HG03575 (cell line): ENCODE data around the gene PTPRO.

Experiments
- ATAC-seq: cut with Tn5 transposase; IDR thresholded peaks from one replicate; pipeline ENCODE4 v1.9.1; 2021; ENCODE audit not compliant: unreplicated experiment, insufficient number of reproducible peaks, low FRiP score; ENCODE audit errors: extremely low read depth

Gene PTPRO

GRCh38 chr12:15497671-15498292 is 175.5 kb downstream of the PTPRO start:
- ATAC-seq = no peak

GRCh38 chr12:15502211-15502610 is 179.9 kb downstream of the PTPRO start:
- no peak for ATAC-seq

GRCh38 chr12:15505616-15506015 is 183.3 kb downstream of the PTPRO start:
- no peak for ATAC-seq

- ATAC-seq = no peak
Observed at GRCh38 chr12:15515010-15515409, 192.7 kb downstream of the PTPRO start.

- ATAC-seq = no peak
Observed at GRCh38 chr12:15520083-15520482, 197.8 kb downstream of the PTPRO start.

- no peak for ATAC-seq
Observed at GRCh38 chr12:15520844-15521243, 198.5 kb downstream of the PTPRO start.

GRCh38 chr12:15522574-15523187 is 200.4 kb downstream of the PTPRO start:
- ATAC-seq = no peak

GRCh38 chr12:15525441-15525840 is 203.1 kb downstream of the PTPRO start:
- ATAC-seq = no peak

- ATAC-seq = peak; percentile 99
Observed at GRCh38 chr12:15526033-15526432, 203.7 kb downstream of the PTPRO start.

- ATAC-seq = no peak
Observed at GRCh38 chr12:15527201-15528080, 205.1 kb downstream of the PTPRO start.

GRCh38 chr12:15528666-15529065 is 206.4 kb downstream of the PTPRO start:
- no peak for ATAC-seq

- no peak for ATAC-seq
Observed at GRCh38 chr12:15530361-15530760, 208.1 kb downstream of the PTPRO start.

- ATAC-seq = peak; percentile 49
Observed at GRCh38 chr12:15532364-15532977, 210.2 kb downstream of the PTPRO start.

- ATAC-seq = peak; percentile 66
Observed at GRCh38 chr12:15534322-15534721, 212.0 kb downstream of the PTPRO start.

GRCh38 chr12:15534874-15535273 is 212.6 kb downstream of the PTPRO start:
- no peak for ATAC-seq

- no peak for ATAC-seq
Observed at GRCh38 chr12:15535352-15535781, 213.1 kb downstream of the PTPRO start.

GRCh38 chr12:15536446-15536845 is 214.1 kb downstream of the PTPRO start:
- no peak for ATAC-seq

GRCh38 chr12:15538881-15539280 is 216.6 kb downstream of the PTPRO start:
- ATAC-seq = no peak

GRCh38 chr12:15540005-15540404 is 217.7 kb downstream of the PTPRO start:
- no peak for ATAC-seq

GRCh38 chr12:15540469-15540872 is 218.2 kb downstream of the PTPRO start:
- ATAC-seq = no peak
